CD4-positive, alpha-beta T cell treated with Interleukin-15 for 4 hours (primary cell): ENCODE data around the gene ZNF816.
"Not testable (repeated sequence)": the region's sequence is repeated elsewhere in the genome, so short reads cannot be mapped to it uniquely, and the experiment has no call there.

ENCODE experiments used
- DNase-seq: peaks from one replicate; pipeline ENCODE4 v3.0.0-alpha.2; 2020; ENCODE audit warnings: low spot score

The ZNF816 gene

DNA sequence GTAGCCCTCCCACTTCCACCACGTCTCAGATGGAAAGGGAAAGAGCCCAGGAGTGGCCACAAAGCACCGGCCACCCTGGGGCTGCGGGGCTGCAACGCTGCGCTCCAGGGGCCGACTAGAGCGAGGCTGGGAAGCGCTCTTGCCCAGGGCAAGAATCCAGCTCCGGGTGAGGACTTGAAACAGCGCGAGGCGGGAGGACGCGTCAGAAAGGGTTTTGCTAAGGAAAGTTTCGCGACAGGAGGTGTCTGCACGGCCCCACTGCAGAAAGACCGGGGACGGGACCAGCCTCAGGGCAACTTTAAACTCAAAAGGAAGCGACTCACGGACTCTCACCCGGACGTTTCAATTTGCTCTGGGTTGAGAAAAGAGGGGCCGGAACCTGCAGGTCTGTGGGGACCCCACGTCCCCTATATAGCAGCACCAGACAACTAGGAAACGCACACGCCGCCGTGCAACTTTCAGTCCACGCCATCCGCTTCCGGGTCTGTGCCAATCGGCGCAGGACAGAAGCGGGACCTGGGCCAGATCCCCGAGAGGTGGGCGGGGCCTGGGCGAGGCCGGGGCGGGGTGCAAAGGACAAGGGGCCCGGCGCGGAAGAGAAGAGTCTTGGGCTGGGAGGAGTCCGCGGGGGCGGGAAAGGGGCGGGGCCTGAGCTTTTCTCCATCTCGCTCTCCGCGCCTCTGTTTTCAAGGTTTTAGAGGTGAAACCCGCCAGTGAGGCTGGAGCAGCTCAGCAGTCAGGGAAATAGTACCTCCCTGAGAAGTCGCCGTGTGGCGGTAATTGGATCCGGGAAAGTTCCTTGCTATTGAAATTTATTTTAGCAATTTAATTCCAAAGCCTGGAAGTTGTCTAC is at the start of gene ZNF816:
TSS of gene ZNF816 (minus strand) at position 488 of the 853 bp plus-strand sequence. CDS start 6,792 bp downstream, outside the sequence.
- peak; percentile 98 for DNase-seq

DNA sequence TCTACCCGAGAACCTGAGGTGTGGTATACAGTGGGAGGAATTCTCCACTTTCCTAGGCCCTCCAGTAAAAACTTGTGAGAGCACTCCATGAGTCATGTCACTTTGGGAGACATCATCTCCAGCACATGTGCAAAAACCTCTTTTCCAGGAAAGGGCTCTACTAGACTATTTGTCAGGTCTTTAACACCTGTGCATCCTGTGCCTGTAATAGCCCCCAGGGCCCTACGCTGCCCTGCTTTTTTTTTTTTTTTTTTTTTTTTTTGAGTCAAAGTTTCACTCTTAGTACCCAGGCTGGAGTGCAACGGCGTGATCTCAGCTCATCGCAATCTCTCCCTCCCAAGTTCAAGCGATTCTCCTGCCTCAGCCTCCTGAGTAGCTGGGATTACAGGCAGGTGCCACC is 49.3 kb upstream of the ZNF816 start:
- DNase-seq, result no peak

DNA sequence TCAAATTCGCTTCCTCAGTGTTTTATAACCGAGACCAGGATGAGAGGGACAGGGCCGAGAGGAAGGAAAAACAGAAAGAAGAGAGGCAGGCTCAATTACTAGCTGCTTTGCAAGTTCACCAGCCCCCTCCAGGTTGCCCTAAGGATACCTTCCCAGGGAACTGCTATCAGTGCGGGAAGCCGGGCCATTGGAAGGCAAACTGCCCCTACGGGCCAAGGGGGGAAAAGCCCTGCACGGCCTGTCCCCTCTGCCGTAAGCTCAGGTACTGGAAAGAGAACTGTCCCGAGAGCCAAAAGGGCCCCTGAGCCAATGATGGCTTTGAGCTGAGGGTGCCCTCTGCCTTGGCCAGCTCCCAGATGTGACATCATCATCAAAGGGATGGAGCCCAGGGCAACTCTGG is 47.8 kb upstream of the ZNF816 start:
- DNase-seq, result no peak

DNA sequence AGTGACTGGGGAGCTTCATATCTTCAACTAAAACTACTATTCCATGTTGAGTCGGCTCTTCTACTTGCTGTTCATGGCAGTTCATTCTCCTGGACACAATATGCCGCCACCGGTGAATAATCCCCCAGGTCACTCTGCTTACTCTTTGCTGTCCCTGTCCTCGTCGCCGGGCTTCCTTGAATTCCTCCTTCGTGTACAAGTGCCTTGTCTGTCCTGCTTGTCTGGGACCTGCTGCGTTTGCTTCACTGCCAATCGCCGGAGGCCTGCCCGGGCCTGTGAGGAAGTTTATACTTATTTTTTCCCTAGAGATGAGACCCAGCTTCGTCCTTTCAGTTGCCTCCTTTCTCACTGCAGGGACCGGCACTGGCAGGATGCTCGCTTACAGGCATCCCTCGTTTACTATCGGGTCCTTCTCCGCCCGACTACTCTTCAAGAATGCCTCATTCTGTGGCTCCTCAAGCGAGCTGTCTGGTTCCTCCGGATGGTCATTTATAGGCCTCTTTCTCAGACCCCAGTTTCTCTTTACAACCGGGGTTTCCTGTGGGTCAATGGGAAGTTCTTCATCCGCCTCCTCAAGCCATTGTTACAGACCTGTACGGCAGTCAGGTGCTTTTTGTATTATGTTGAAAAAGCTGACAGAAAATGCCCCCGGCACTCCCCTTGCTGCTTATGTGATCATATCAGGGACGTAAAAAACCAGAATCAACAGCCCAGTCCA is 45.5 kb upstream of the ZNF816 start:
- no peak for DNase-seq

DNA sequence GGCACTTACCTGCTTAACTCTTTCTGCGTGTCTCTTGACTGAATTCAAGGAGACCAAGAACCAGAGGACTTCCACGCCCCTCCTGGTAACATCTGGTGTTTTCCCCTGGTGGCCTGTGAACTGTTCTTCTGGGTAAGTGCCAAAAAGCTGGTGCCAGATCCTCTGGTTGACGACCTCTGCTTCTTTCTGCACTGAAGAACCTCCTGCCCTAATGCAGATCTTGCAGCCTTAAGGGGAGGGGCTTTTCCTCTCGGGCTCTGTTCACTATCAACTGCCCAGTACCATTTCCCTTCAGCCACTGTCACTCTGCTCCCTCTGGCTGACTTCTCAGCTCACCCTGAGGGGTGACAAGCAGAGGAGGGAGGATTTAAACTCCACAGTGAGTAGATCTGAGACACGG is 44.9 kb upstream of the ZNF816 start:
- no peak for DNase-seq

DNA sequence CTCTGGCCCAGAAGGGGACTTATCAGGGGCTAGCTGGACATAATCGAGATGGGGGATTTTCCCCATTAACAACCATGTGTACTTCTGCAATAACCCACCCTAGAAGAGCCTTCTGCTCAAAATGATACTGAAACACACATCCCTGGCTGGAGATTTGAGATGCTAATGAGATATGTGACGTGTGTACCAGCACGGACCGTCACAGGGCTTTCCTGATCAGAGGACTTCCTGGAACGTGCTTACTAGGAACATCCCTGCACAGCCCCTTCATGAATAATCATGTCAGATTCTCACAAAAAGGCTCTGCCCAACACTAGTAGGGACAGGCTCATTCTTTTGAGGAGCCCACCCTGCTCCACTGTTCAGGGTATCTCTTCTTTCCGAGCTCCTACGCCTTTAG is 44.5 kb upstream of the ZNF816 start:
- DNase-seq, result no peak

DNA sequence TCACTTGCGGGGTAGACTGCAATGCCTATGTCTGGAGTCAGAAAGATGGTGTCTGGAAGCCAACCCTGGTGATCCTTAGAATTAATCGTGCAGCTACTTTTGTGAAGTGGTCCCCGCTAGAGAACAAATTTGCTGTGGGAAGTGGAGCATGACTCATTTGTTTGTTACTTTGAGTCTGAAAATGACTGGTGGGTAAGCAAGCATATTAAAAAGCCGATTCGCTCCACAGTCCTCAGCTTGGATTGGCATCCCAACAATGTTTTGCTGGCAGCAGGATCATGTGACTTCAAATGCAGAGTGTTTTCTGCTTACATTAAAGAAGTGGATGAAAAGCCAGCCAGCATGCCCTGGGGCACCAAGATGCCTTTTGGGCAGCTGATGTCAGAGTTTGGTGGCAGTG is 41.6 kb upstream of the ZNF816 start:
- no peak for DNase-seq

DNA sequence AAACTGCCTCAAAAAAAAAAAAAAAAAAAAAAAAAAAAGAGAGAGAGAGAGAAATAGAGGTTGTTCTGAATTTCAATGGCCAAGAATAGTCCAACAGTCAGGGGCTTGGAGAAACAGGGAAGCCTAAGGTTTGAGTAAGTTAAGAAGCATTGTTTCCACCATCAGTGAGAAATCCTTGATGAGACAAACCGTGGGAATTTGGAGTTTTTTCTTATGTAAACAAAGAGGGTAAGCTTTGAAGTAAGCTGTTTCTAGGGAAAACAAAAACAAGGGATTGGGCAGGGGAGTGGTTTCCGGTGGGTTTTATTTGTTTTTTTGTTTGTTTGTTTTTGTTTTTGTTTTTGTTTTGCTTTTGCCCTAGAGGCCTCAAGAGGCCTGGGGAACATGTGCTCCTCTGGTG is 39.8 kb upstream of the ZNF816 start:
- DNase-seq, result no peak

DNA sequence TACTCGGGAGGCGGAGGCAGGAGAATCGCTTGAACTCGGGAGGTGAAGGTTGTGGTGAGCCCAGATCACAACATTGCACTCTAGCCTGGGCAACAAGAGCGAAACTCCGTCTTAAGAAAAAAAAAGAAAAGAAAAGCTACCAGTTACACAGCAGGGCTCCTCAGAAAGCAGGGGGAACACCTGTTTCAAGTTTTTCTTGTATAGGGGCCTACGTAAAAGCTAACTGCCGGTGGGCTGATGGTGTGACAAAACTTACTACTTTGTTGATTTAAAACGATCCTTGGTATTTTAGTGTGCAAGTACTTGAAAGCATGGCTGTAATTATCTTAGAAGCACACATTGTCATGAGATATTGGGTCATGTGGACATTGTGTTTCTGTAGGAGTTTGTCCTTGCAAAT is 35.3 kb upstream of the ZNF816 start:
- DNase-seq, result no peak

DNA sequence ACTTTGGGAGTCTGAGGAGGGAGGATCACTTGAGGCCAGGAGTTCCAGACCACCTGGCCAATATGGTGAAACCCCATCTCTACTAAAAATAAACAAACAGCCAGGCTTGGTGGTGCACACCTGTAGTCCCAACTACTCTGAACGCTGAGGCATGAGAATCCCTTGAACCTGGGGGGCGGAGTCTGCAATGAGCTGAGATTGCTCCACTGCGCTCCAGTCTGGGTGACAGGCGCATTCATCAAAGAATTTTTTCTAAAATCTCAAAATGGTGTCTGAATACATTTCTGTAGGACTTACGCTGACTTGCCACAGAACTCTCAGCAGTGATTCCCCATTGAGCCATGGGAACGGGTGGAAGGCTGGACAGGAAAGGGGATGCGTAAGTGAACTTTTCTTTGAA is 33.0 kb upstream of the ZNF816 start:
- DNase-seq, result no peak

DNA sequence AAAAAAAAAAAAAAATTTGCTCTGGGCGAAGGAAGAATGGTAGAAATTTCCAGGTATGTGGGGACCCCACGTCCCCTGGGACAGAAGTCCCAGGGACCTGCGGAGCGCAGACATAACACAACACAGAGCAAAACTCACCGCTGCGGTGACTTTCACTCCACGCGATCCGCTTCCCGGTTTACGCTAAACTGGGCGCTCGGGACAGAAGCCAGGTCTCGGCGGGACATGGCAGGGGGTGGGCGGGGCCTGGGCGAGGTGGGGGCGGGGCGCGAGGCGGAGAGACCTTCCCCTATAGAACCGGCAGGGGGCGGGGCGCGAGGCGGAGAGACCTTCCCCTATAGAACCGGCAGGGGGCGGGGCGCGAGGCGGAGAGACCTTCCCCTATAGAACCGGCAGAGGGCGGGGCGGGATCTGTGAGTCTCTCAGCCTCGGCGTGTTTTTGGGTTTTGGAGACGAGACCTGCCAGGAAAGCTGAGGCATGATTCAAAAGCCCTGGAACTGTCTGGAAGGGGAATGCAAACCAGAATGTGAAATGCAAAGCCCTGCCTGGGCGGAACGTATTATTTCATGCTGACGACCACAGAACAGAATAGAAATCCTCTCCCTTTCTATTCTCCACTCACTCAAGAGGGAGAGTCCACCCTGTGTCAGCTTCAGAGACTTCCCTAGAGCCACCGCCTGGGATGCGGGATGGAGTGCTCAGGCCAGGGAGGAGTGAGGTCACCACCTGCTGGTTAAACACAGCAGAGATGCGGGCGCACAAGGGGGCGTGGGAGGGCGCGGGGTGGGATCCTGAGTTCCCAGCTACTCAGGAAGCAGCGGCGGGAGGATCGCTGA is 30.9 kb upstream of the ZNF816 start:
- peak; percentile 80 for DNase-seq

DNA sequence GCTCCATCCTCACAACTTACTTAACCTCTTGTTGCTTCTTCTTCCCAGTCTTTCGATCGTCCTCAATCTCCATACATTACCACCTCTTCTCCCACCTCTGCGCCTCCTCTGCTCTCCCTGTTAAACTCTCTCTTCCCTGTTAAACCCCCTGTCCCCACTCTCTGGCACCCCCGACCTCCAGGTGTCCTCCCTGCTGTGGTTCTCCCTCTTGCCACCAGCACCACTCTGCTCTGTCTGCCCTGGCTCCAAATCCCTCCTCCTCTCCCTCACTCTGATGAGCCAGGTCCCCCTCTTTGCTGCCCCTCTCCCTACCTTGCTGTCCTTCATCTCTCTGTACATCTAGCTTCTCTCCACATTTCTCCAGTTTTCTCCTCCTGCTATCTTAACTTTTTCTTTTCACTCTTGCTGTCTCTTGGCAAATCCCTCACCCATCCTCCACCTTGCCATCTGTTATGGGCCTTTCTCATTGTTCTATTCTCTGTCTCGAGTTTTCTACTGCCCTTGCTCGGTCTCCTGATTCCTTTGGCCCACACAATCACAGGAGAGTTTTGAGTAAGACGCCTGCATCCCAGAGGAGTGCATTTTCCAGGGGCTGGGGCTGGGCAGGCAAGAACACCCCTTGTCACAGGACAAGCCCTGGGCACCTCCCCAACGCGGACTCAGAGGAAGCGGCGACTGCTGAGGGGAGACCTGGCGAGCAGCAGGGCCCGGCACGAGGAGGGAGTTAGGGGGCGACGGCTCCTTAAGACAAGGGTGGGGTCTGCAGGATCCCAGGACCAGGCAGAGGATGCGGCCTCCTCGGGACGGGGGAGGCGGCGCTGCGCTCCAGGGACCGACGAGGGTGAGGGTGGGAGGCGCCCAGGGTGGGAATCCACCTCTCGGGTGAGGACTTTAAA is 29.7 kb upstream of the ZNF816 start:
- no peak for DNase-seq

DNA sequence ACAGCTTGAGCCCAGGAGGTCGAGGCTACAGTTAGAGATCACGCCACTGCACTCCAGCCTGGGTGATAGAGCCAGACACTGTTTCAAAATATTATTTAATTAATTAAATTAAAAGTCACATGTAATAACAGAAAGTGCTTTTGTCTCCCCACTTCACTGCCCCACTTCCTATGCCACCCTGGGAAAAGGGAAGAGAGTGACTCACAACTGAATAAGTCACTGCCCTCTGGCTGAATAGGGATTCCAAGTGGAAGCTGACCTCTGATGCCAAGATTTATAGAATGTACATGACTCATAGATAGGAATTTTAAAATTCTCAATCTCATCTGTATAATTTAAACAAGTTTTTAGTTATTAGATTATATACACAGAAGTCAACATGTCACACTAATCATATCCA is 28.8 kb upstream of the ZNF816 start:
- no peak for DNase-seq

DNA sequence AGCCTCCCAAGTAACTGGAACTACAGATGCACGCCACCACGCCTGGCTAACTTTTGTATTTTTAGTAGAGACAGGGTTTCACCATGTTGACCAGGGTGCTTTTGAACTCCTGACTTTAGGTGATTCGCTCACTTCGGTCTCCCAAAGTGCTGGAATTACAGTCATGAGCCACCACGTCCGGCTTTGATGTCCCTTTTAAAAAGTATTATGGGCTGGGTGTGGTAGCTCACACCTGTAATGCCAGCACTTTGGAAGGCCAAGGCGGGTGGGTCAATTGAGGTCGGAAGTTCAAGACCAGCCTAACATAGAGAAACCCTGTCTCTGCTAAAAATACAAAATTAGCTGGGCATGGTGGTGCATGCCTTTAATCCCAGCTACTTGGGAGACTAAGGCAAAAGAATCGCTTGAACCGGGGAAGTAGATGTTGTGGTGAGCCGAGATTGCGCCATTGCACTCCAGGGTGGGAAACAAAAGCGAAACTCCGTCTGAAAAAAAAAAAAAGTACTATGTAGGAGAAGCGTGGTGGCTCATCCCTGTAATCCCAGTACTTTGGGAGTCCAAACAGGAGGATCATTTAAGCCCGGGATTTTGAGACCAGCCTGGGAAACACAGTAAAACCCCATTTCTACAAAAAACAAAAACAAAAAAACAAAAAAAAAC is 28.2 kb upstream of the ZNF816 start:
- no peak for DNase-seq

DNA sequence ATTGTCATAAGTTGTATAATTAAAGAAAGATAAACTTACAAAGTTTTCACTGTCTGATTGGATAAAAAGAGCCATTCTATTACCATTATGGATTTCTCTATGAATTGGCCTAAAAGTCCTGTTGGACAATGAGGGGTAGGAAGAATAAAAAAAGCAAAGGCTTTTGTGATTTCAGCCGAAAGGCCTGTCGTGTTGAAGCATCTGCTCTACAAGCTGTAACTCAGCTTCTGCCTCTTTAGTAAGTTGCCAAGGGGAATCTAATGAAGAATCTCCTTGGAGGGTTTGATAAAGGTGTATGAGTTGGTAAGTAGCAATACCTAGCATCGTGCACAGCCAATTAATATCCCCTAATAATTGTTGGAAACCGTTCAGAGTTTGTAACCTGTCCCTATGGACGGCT is 25.8 kb upstream of the ZNF816 start:
- no peak for DNase-seq

DNA sequence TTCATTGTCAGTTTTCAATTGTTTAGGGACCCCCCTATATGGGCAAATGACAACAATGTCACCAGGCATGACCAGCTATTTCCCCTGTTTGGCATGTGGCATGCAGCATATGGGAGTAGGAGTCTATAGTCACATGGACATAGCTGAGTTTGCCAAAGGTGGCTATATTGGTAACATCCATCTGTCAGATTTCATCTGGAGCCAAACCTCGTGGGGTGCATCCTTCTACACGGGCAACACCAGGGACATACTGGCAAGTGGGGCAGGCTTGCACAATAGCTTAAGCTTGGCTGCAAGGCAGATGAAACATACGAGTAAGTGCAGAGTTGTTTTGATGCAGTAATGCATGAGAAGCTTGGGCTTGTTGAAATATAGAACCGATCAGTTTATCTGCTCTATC is 24.5 kb upstream of the ZNF816 start:
- DNase-seq, result no peak

DNA sequence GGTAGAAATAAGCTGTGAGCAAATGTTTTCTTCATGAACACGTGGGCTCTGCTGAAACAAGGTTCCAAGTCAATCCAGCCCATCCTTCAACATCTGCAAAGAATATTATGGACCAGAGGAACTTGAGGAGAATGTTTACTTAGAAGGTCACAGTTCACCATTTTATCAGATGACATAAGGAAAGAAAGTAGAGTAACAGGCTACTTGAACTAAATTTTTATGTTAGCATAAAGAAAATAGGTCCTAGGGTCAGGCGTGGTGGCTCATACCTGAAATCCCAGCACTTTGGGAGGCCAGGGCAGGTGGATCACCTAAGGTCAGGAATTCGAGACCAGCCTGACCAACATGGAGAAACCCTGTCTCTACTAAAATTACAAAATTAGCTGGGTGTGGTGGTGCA is 20.5 kb upstream of the ZNF816 start:
- not testable (repeated sequence) for DNase-seq

DNA sequence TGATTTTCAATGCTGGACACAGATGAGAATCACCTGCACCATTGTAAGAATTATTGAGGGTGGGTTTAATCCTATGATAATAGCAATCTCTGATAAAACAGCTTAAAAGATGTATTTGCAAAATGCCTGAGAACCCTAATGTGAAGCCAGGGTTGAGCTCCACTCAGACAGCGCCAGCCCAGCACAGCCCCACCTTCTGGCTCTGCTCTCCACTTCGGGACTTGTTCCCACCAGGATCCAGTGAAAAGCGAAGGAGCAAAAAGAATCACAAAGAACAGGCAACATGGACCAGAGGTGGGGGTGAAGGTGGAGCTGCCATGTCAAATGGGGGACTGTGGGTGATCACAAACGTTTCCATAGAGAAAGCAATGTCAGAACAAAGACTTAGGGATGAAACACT is 18.6 kb upstream of the ZNF816 start:
- DNase-seq, result no peak

DNA sequence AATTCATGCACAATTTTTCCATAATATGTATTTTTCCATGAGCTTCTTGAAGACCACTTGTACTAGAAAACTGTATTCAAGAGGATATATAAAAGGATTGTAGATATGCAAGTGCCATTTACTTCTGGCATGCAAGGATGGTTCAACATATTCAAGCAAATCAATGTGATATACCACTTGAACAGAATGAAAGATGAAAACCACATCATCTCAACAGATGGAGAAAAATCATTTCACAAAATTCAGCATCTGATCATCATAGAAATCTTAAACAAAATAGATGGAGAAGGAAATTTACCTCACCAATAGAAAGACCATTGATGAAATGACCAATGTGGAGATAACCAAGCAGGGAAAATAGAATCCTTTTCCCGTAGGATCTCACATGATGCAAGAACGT is 5.1 kb upstream of the ZNF816 start:
- no peak for DNase-seq

DNA sequence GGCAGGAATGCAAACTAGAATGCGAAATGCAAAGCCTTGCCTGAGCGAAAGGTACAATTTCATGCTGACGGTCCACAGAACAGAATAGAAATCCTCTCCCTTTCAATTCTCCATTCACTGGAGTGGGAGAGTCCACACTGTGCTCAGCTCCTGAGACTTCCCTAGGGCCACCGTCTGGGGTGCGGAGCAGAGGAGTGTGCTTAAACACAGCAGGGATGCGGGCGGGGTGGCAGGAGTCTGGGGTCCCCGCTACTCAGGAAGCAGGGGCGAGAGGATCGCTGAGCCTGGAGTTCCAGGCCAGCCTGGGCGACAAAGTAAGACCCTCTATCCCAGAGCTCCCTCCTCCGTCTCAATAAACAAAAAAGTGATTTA is 552 bp upstream of the ZNF816 start:
- peak; percentile 0 for DNase-seq

DNA sequence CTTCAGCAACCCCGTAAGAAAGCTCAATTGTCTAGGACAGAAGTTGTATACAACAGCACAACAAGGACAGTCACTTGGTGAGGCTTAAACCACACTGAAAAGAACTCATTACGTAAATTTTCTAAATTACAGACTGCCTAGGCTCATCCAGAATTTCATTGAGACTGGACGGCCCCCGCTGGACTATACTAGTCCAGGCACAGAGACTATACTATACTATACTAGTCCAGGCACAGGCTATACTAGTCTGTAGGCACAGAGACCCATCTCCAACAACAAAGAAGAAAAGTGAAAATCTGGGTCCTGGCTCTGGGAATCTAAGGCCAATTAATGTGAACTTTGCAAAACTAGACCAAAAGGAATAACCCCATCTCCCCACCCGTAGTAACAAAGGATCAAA is 700 bp downstream of the ZNF816 start:
- no peak for DNase-seq
